GM21529 (cell line): Measurements from ENCODE around the gene TNP1.

Source experiments
- ATAC-seq: cut with Tn5 transposase; IDR thresholded peaks from one replicate; pipeline ENCODE4 v1.9.1; 2021; ENCODE audit not compliant: unreplicated experiment

The TNP1 gene

GRCh38 chr2:216842636-216843035 lies 17.2 kb downstream of the TNP1 start:
- ATAC-seq, result no peak

DNA sequence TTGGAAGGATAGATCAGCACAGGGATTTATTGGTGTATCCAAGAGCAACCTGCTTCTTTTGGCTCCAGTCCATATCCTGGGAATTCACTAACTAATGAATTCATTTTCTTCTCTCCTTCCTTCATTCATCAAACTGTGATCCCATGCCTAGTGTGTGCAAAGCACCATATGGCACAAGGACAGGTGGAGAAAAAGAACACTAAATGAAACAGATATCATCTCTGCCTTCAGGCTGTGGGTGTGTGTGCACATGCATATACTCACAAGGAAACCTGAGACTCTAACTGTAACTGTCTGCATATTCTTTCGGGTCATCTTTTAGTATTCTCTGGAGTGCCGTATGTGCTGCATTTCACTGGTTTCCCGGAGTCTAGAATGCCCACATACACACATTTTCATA lies 20.2 kb downstream of the TNP1 start:
- no peak for ATAC-seq

- no peak for ATAC-seq
Observed at GRCh38 chr2:216838151-216838550, 21.7 kb downstream of the TNP1 start.

DNA sequence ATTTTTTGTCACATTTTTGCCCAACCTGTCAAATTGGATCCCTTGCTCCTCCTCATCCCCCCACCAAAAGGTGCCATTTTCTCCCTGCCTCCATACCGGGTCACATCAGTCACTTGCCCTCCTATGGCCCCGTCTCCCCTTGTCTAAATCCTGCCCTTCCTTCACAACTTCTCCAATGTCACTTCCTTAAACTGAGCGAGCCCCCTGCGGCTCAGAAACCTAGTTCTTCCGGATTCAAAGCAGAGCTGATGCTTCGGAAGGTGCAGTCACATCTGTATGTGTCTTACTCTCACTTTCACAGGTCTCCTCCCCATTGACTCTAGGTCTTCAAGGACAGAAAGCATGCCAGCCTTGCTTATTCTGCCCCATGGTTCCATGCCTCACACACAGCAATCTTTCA lies 22.1 kb downstream of the TNP1 start:
- no peak for ATAC-seq

- ATAC-seq, result no peak
Observed at GRCh38 chr2:216833061-216833460, 26.8 kb downstream of the TNP1 start.

DNA sequence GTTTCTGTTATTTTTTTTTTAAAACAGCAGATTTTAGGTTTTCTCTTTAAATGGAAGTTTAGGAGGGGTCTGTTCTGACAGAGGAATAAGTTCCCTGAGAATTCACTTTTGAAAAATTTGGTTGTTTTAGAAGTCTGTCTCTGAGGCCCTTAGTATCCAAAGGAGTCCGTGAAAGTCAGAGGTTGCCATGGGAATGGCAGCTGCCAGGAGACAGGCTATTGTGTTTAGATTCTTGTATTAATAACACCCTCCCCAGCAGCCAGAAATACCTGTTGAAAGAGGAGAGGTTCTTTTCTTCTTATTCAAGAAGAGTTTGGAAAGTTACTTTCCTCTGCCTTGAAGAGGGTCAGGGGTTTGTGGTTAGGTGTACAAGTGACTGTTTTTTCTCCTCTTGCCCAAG lies 29.5 kb downstream of the TNP1 start:
- ATAC-seq, result no peak

DNA sequence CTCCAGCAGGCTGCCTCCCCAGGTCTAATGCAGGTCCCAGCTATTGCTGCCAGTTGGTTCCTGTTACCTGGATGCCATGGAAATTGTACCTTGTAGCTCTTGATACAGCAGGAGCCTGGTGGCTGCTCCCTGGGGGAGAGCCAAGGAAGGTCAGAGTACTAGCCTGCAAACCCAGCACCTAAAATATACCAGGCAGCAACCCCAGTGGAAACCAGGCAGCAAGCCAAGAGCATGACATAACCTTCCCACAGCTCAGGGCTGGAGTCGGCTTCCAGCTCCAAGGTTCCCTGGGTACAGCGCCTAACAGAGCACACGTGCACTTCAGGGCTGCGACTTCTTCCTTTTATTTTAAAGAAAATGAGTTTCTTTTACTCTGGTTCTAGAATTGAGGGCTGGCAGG lies 30.3 kb downstream of the TNP1 start:
- no peak for ATAC-seq

- no peak for ATAC-seq
Observed at GRCh38 chr2:216827073-216827720, 32.7 kb downstream of the TNP1 start.

GRCh38 chr2:216822470-216822869 lies 37.4 kb downstream of the TNP1 start:
- ATAC-seq, result no peak

DNA sequence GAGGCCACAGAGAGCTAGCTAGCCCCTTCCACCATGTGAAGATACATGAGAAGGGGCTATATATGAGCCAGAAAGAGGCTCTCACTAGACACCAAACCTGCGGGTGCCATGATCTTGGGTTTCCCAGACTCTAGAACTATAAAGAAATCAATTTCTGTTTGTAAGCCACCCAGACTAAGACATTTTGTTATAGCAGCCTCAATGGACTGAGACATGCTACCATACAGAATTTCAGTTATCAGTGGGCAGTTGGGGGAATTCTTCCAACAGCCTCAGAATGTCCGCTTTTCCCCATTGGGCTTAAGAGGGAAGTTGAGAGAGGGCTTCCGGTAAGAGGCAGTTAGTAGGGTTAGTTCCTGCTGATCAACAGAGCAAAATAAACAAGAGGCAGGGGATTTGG lies 39.2 kb downstream of the TNP1 start:
- ATAC-seq, result no peak

- no peak for ATAC-seq
Observed at GRCh38 chr2:216819766-216820165, 40.1 kb downstream of the TNP1 start.

DNA sequence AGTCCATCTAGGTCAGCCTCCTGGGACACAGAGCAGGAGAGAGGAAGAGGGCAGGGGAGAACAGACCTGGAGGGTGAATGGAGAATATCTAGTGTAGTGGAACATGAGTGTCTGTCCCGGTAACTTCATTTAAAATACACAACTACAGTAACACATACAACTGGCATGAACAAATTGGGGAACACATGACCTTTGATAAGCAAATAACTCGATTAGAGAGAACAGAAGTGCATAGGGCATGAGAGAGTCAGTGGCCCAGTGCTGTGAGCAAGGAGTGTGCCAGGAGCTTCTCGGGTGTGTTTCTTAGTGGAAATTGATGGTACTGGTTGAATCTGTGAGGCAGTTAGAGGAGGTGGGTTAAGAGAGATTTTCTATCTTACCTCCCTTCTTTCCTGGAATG lies 40.8 kb downstream of the TNP1 start:
- ATAC-seq, result no peak

GRCh38 chr2:216810399-216811160 lies 49.3 kb downstream of the TNP1 start:
- no peak for ATAC-seq
